DND-41 (cell line): Measurements from ENCODE around the gene DNASE1L2.

Source experiments
- ATAC-seq: fragments of 200-7000 bp; cut with Tn5 transposase; 3 replicates; pipeline ENCODE4 v1.9.1; 2021; ENCODE audit warnings: low read depth; ENCODE audit not compliant: insufficient read depth
- DNase-seq: peaks from one replicate; pipeline ENCODE4 v3.0.0-alpha.2; 2020
- H2AFZ ChIP-seq: 2 replicates; pipeline ENCODE4 v1.6.0; 2012; ENCODE audit warnings: low read depth, low read length
- H3K27ac ChIP-seq: 2 replicates; pipeline ENCODE4 v1.5.1; 2012; ENCODE audit warnings: low read length, inconsistent platforms
- H3K27me3 ChIP-seq: fragments of 200-600 bp; sonication (generic); 2 replicates; pipeline ENCODE4 v1.6.0; 2012; ENCODE audit warnings: low read length, mild to moderate bottlenecking, inconsistent platforms; ENCODE audit not compliant: insufficient read depth, poor library complexity
- H3K36me3 ChIP-seq: 2 replicates; pipeline ENCODE4 v1.5.1; 2012; ENCODE audit warnings: low read length, inconsistent platforms; ENCODE audit not compliant: insufficient read depth
- H3K4me1 ChIP-seq: 2 replicates; pipeline ENCODE4 v1.5.1; 2012; ENCODE audit warnings: mild to moderate bottlenecking, low read length; ENCODE audit not compliant: insufficient read depth
- H3K4me2 ChIP-seq: 2 replicates; pipeline ENCODE4 v1.6.0; 2012; ENCODE audit warnings: mild to moderate bottlenecking, moderate library complexity, low read length, inconsistent platforms; ENCODE audit not compliant: insufficient read depth
- H3K4me3 ChIP-seq, 2 experiments: fragments of 200-600 bp in 1 of 2; shearing (Covaris generic) in 1 of 2; 2 replicates each; pipeline ENCODE4 v1.5.1; 2012 to 2016; ENCODE audit warnings: inconsistent platforms in 2 of 2, low read length in 2 of 2, mild to moderate bottlenecking in 2 of 2, low read depth in 1 of 2, moderate library complexity in 1 of 2
- H3K79me2 ChIP-seq: 2 replicates; pipeline ENCODE4 v1.6.0; 2012; ENCODE audit warnings: low read length, inconsistent platforms; ENCODE audit not compliant: insufficient read depth
- H3K9ac ChIP-seq: 2 replicates; pipeline ENCODE4 v1.6.0; 2012; ENCODE audit warnings: low read depth, mild to moderate bottlenecking, inconsistent platforms, low read length, moderate library complexity
- H3K9me3 ChIP-seq: 2 replicates; pipeline ENCODE4 v1.5.1; 2012; ENCODE audit warnings: low read length, moderate library complexity, mild to moderate bottlenecking, inconsistent platforms; ENCODE audit not compliant: insufficient read depth, severe bottlenecking
- H4K20me1 ChIP-seq: 2 replicates; pipeline ENCODE4 v1.6.0; 2012; ENCODE audit warnings: low read length; ENCODE audit not compliant: insufficient read depth
- EZH2 ChIP-seq: IDR thresholded peaks from 3 replicates; pipeline ENCODE4 v1.6.1; 2012; ENCODE audit warnings: borderline replicate concordance, low read depth, mild to moderate bottlenecking, moderate library complexity, low read length, inconsistent platforms; ENCODE audit not compliant: severe bottlenecking
- TF ChIP-seq, protein P1 (sequence below): IDR thresholded peaks from 2 replicates; pipeline ENCODE4 v1.5.1; 2012; ENCODE audit warnings: borderline replicate concordance, low read length, moderate library complexity, mild to moderate bottlenecking; ENCODE audit not compliant: poor library complexity, severe bottlenecking; ENCODE audit errors: extremely low read depth

The DNASE1L2 gene

DNA sequence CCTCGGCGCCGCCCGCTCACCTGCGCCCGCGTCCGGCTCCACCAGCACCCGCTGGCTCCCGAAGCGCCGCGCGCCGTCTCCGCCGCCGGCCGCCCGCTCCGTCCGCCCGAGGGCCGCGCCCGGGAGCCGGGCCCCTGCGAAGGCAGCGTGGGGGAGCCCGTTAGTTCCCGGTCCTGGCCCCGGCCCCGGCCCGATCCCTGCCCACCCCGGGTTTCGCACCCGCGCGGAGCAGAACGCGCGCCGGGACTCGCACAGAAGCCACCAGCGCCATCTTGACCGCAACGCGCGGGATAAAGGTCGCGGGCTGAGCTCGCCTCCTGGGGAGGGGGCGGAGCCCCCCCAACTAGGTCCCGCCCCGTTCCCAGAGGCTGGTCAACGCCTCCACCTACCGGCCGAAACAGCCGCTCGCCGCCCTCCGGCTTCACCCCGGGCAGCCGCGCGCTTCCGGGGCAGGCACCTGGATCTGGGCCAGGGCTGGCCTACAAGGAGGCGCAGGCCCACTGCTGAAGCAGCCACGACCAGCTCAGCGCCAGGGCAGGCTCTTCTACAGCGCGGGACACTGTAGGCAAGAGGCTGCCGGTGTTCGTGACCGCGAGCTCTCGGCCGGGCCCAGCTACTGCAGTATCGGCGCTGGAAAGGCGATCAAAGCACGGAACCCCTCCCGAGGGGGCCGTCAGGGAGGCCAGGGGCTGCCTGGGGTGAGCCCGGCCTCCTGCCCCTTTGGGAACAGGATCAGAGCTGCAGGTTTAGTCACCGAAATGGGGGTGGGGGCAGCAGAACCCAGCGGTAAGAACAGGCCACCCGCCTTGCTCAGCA is 15.3 kb downstream of the DNASE1L2 start, which contains the start of gene ECI1:
Gene ECI1, minus strand, starts transcription at position 292 of the 816 bp plus-strand sequence. Its CDS starts 21 bp downstream, at position 271.
- peaks cover 73% of the 10 kb centered on the region for H3K36me3 ChIP-seq
- H3K9me3 ChIP-seq = no peaks in the 10 kb centered on the region
- TF ChIP-seq, protein P1, sequence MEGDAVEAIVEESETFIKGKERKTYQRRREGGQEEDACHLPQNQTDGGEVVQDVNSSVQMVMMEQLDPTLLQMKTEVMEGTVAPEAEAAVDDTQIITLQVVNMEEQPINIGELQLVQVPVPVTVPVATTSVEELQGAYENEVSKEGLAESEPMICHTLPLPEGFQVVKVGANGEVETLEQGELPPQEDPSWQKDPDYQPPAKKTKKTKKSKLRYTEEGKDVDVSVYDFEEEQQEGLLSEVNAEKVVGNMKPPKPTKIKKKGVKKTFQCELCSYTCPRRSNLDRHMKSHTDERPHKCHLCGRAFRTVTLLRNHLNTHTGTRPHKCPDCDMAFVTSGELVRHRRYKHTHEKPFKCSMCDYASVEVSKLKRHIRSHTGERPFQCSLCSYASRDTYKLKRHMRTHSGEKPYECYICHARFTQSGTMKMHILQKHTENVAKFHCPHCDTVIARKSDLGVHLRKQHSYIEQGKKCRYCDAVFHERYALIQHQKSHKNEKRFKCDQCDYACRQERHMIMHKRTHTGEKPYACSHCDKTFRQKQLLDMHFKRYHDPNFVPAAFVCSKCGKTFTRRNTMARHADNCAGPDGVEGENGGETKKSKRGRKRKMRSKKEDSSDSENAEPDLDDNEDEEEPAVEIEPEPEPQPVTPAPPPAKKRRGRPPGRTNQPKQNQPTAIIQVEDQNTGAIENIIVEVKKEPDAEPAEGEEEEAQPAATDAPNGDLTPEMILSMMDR = no peak
- TF ChIP-seq EZH2 = no peak
- H4K20me1 ChIP-seq = peaks cover 25% of the 10 kb centered on the region
- DNase-seq (no peak), ATAC-seq (peak; percentile 33; the same call in 2 of the 3 replicates)
- H2AFZ ChIP-seq = no peak within 1 kb of the TSS
- H3K4me3 ChIP-seq = no peak within 1 kb of the TSS
- no peaks in the 10 kb centered on the region for H3K4me1 ChIP-seq
- no peak within 1 kb of the TSS for H3K27ac ChIP-seq
- H3K4me2 ChIP-seq = no peak within 1 kb of the TSS
- peaks cover 4% of the 10 kb centered on the region; the same call in 1 of the 2 replicates for H3K79me2 ChIP-seq
- H3K9ac ChIP-seq = no peak within 1 kb of the TSS
- H3K27me3 ChIP-seq = no peaks in the 10 kb centered on the region

DNA sequence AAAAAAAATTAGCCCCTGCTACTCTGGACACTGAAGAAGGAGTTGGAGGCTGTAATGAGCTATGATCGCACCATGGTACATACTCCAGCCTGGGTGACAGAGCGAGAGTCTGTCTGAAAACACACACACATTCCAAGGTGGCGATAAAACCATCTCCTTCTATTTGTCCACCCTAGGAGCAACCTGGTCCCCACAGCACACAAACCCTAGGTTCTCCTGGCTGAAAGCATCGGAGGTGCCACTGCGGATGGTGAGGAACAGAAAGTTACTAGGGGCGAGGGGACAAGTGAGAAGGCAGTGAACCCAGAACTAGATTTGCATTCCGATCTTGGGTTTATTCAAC is 16.5 kb downstream of the DNASE1L2 start:
- TF ChIP-seq, protein P1 = no peak
- no peak for TF ChIP-seq EZH2
- Histone ChIP-seq H3K9me3 (no peaks in the 10 kb centered on the region), H2AFZ (no peak overlapping the region), H3K79me2 (peaks cover 17% of the 10 kb centered on the region), H3K4me3 (no peak overlapping the region), H3K27me3 (no peaks in the 10 kb centered on the region), H3K4me1 (no peaks in the 10 kb centered on the region), H3K27ac (no peak overlapping the region), H3K36me3 (peaks cover 79% of the 10 kb centered on the region), H3K4me2 (no peak overlapping the region), H3K9ac (no peak overlapping the region), H4K20me1 (peaks cover 35% of the 10 kb centered on the region)
- no peak for DNase-seq
- no peak for ATAC-seq

DNA sequence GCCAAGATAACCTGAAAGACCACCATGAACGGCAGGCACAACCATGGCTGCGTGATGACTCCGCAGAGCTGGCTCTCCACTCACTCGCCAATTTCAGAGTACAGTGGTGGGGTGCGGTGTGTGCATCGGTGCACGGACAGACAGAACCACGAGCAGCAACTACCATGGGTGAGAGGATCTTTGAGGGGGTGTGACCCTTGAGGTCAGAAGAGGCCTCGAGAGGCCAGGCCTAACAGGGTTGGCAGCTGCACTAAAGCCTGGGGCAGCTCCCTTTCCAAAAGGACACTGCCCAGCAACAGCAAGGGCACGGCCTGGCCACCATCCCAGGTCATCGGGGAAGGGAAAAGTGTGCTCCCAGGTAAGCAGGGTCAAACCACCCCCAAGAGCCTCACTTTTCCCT is 17.0 kb downstream of the DNASE1L2 start:
- no peak for ATAC-seq

More for the DNA sequence above, 17.0 kb downstream of the DNASE1L2 start:
- no peaks in the 10 kb centered on the region for H3K27me3 ChIP-seq
- H3K36me3 ChIP-seq = peaks cover 81% of the 10 kb centered on the region
- no peak for DNase-seq
- no peak overlapping the region for H3K4me3 ChIP-seq
- TF ChIP-seq EZH2 = no peak
- TF ChIP-seq, protein P1 = no peak
- peaks cover 37% of the 10 kb centered on the region for H4K20me1 ChIP-seq
- H3K79me2 ChIP-seq = peaks cover 21% of the 10 kb centered on the region
- H3K27ac ChIP-seq = no peak overlapping the region
- H2AFZ ChIP-seq = no peak overlapping the region
- H3K4me1 ChIP-seq = no peaks in the 10 kb centered on the region
- no peaks in the 10 kb centered on the region for H3K9me3 ChIP-seq
- H3K9ac ChIP-seq = no peak overlapping the region
- H3K4me2 ChIP-seq = no peak overlapping the region
